Mesothelial cell of epicardium (in vitro differentiated cells): ENCODE measurements around the gene COL23A1. TPM values are rescaled to one million over a fixed set of nuclear protein-coding genes. Genes with fewer than 3 reads are reported as not detected.

ENCODE experiments used
- DNase-seq, 2 experiments: peaks; one replicate each; pipeline ENCODE4 v3.0.0; 2021; ENCODE audit warnings: low spot score in 2 of 2; ENCODE audit not compliant: unreplicated experiment in 2 of 2
- H3K27ac Mint-ChIP-seq: 2 replicates; pipeline ENCODE4 v1.8.0; 2021; ENCODE audit warnings: mixed read lengths
- H3K27me3 Mint-ChIP-seq: 2 replicates; pipeline ENCODE4 v1.8.0; 2021; ENCODE audit warnings: low read depth, mixed read lengths
- H3K36me3 Mint-ChIP-seq: 2 replicates; pipeline ENCODE4 v1.8.0; 2021; ENCODE audit warnings: mixed read lengths
- H3K4me1 Mint-ChIP-seq: 2 replicates; pipeline ENCODE4 v1.8.0; 2021; ENCODE audit warnings: mixed read lengths
- H3K4me3 Mint-ChIP-seq: 2 replicates; pipeline ENCODE4 v1.8.0; 2021; ENCODE audit warnings: mild to moderate bottlenecking, moderate library complexity, mixed read lengths
- H3K9me3 Mint-ChIP-seq: 2 replicates; pipeline ENCODE4 v1.8.0; 2021; ENCODE audit warnings: mixed read lengths
- CTCF ChIP-seq: fragments of 200-600 bp; sonication (generic); IDR thresholded peaks from one replicate; pipeline ENCODE4 v1.5.0; 2021; ENCODE audit warnings: antibody characterized with exemption; ENCODE audit not compliant: unreplicated experiment
- total RNA-seq: library from RNA; stranded (reverse); gene quantifications from 3 replicates; pipeline ENCODE4 v1.2.1, GENCODE V29; 2021

COL23A1 gene
- total RNA-seq, 1 donor from 2014 or later, result 13.6 TPM

GRCh38 chr5:178235588-178235974 lies 354.6 kb downstream of the COL23A1 start:
- H3K4me3 Mint-ChIP-seq, result no peak overlapping the region
- DNase-seq, result no peak
- H3K36me3 Mint-ChIP-seq, result peaks cover 2% of the 10 kb centered on the region
- no peak overlapping the region for H3K27ac Mint-ChIP-seq
- peaks cover 22% of the 10 kb centered on the region for H3K4me1 Mint-ChIP-seq
- no peak for TF ChIP-seq CTCF
- H3K27me3 Mint-ChIP-seq, result no peaks in the 10 kb centered on the region
- H3K9me3 Mint-ChIP-seq, result no peaks in the 10 kb centered on the region

- peak; percentile 51 to 85 for DNase-seq
- Mint-ChIP-seq H3K9me3 (no peaks in the 10 kb centered on the region), H3K27ac (peak overlapping the region; percentile 61), H3K36me3 (peaks cover 2% of the 10 kb centered on the region), H3K27me3 (no peaks in the 10 kb centered on the region), H3K4me3 (no peak overlapping the region), H3K4me1 (peaks cover 26% of the 10 kb centered on the region)
- TF ChIP-seq CTCF, result peak; percentile 71
Observed at GRCh38 chr5:178234750-178235587, 355.2 kb downstream of the COL23A1 start.

GRCh38 chr5:178234121-178234749 lies 356.0 kb downstream of the COL23A1 start:
- Mint-ChIP-seq H3K4me3 (no peak overlapping the region), H3K27me3 (no peaks in the 10 kb centered on the region), H3K36me3 (peaks cover 4% of the 10 kb centered on the region), H3K9me3 (no peaks in the 10 kb centered on the region), H3K4me1 (peaks cover 27% of the 10 kb centered on the region), H3K27ac (no peak overlapping the region)
- no peak for TF ChIP-seq CTCF
- no peak for DNase-seq

DNA sequence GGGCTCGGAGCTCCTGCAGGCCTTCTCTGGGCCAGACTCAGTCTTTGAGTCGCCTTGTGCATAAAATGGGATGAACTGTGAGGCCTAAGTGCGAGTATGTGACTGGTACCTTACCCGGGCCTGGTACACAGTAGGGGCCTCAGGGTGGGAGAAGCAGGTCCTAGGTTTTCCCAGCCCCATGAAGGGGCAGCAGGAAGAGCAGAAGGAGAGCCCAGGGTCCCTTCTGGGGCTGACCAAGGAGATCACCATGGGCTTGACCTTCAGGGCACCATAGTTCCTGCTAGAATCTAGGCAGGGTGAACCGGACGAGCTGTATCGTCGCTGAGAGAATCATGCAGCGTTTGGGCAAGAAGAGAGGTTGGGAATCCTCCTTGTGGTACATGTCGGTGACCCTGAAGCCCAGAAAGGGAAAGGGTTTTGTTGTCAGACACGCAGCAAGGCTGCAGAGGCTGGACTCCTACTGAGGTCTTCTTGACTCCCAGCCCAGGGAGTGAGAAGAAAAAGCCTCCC lies 357.2 kb downstream of the COL23A1 start:
- peaks cover 27% of the 10 kb centered on the region for H3K4me1 Mint-ChIP-seq
- H3K4me3 Mint-ChIP-seq, result peak overlapping the region; percentile 64
- DNase-seq, result no peak
- H3K27me3 Mint-ChIP-seq, result no peaks in the 10 kb centered on the region
- TF ChIP-seq CTCF, result no peak
- peak overlapping the region; percentile 93 for H3K27ac Mint-ChIP-seq
- H3K36me3 Mint-ChIP-seq, result peaks cover 15% of the 10 kb centered on the region
- H3K9me3 Mint-ChIP-seq, result peaks cover 1% of the 10 kb centered on the region

DNA sequence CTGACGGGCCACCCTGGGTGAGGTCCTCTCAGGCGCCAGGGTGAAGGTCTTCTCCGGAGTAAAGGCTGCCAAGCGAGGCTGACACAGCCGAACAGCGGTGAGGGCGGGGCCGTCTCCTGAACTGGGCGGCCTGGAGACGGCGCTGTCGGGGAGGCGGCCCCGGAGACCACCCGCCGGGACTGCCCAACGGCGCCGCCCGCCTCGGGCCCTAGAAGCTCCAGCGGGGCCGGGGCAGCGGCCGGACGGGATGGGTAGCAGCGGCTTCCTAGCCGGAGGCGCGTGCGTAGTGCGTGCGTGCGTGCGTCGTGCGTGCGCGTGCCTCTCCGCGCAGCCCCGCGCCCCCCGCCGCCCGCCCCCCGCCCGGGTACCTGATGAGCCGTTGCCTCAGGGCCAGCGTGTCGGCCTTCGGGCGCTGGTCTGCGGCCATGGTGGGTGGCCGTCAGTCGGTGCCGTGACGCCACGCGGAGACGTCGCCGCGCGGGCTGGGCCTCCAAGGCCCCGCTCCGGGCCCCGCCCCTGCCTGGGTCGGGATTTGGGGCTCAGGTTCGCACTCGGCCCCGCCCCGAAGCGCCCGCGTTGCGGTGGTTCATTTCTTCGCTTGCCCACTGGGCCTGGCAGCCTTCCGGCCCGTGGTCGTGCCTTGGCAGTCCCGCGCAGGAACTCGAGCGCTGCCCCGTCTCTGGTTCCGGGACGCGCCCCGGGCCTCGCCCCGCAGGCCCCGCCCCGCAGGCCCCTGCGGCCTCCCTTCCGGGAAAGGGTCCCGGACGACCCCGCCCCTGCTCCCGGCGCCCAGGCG lies 357.9 kb downstream of the COL23A1 start, which contains the start of gene PHYKPL:
Gene PHYKPL, minus strand, starts transcription at position 679 of the 796 bp plus-strand sequence. Its CDS starts 252 bp downstream, at position 427.
- peak within 1 kb of the TSS; percentile 93 for H3K27ac Mint-ChIP-seq
- peaks cover 22% of the 10 kb centered on the region for H3K36me3 Mint-ChIP-seq
- peaks cover 27% of the 10 kb centered on the region for H3K4me1 Mint-ChIP-seq

More for the DNA sequence above, 357.9 kb downstream of the COL23A1 start, which contains the start of gene PHYKPL:
- no peak for TF ChIP-seq CTCF
- peak within 1 kb of the TSS; percentile 76 for H3K4me3 Mint-ChIP-seq
- H3K9me3 Mint-ChIP-seq, result peaks cover 8% of the 10 kb centered on the region
- DNase-seq, result peak; percentile 54 to 73
- no peaks in the 10 kb centered on the region for H3K27me3 Mint-ChIP-seq
